Measurements from ENCODE around the gene NGF. TPM values are rescaled to one million over a fixed set of nuclear protein-coding genes. Genes with fewer than 3 reads are reported as not detected.

Gene NGF
- total and polyA plus RNA-seq, 2 donors (not counting 1 experiment from before 2014, with no cell fraction given) = not detected

DNA sequence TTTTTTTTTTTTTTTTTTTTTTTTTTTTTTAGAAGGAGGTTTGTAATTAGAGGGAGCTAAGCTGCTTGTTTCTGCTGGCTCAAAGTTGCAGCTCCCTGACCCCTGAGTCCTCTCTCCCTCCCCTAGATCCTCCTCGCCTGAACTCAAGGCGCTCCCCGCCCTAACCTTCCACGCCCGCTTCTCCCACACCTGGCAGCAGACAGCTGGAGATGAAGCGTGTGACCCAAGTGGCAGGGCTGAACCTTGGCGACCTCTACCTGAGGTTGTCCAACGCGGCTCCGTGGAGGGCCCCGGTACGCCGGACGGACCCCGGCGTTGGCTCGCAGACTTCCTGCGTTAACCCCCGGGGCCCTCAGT is 795 bp downstream of the NGF start:
- ATAC-seq (ENCODE audit: low read depth) (no peak), DNase-seq (no peak)
- H3K79me2 ChIP-seq (ENCODE audit: control insufficient read depth, insufficient read depth, low read length) = no peaks in the 10 kb centered on the region
- H3K4me3 ChIP-seq (ENCODE audit: control extremely low read depth in 1 of 5, extremely low read depth in 1 of 5, insufficient read depth in 1 of 5, low read depth in 2 of 5, low read length in 4 of 5) = no peak overlapping the region
- H3K9ac ChIP-seq (ENCODE audit: low read length) = no peak overlapping the region
- no peaks in the 10 kb centered on the region for H3K4me1 ChIP-seq (ENCODE audit: control insufficient read depth in 2 of 2, insufficient read depth in 2 of 2, low read length in 2 of 2)
- Mint-ChIP-seq H3K4me1 (no peaks in the 10 kb centered on the region), H3K9me3 (ENCODE audit: insufficient read depth) (no peaks in the 10 kb centered on the region), H3K4me3 (no peak overlapping the region), H3K27ac (no peak overlapping the region), H3K27me3 (peaks cover 43% of the 10 kb centered on the region)
- H3K36me3 ChIP-seq (replicated peaks in 1 of 2; ENCODE audit: control extremely low read depth in 1 of 2, control insufficient read depth in 1 of 2, extremely low read depth in 1 of 2, insufficient read depth in 2 of 2, low read length in 1 of 2) = no peaks in the 10 kb centered on the region
- POLR2A ChIA-PET = no interaction called here
- H3K9me3 ChIP-seq (ENCODE audit: control extremely low read depth in 1 of 3, control insufficient read depth in 2 of 3, insufficient read depth in 1 of 3, low read length in 2 of 3) = peaks cover 0 to 2% (median 0%) of the 10 kb centered on the region in 3 donors
- intact Hi-C loops (cut with micrococcal nuclease) = no loop called here
- peaks cover 0 to 21% (median 5%) of the 10 kb centered on the region in 4 experiments for H3K27me3 ChIP-seq (replicated peaks in 1 of 4; ENCODE audit: control extremely low read depth in 1 of 4, control insufficient read depth in 3 of 4, insufficient read depth in 4 of 4, low read length in 3 of 4)
- H3K27ac ChIP-seq (ENCODE audit: low read length in 2 of 2) = no peak overlapping the region
- no peak for TF ChIP-seq EZH2 (IDR thresholded peaks at IDR 0.05; ENCODE audit: borderline replicate concordance, insufficient read depth, low read depth, low read length, poor library complexity, severe bottlenecking)
- TF ChIP-seq CTCF (IDR thresholded peaks at IDR 0.05) = no peak
- H2AFZ ChIP-seq (ENCODE audit: insufficient read depth, low read depth, low read length, poor library complexity, severe bottlenecking) = no peak overlapping the region
- 14% methylated on average over 19 of the region's 19 CpGs for WGBS (ENCODE audit: insufficient coverage)
- CTCF ChIA-PET = no interaction called here
- no peak overlapping the region for H3K4me2 ChIP-seq (replicated peaks; ENCODE audit: low read depth, low read length, poor library complexity, severe bottlenecking)
- no peaks in the 10 kb centered on the region for H4K20me1 ChIP-seq (ENCODE audit: control insufficient read depth, insufficient read depth, low read length, poor library complexity, severe bottlenecking)

DNA sequence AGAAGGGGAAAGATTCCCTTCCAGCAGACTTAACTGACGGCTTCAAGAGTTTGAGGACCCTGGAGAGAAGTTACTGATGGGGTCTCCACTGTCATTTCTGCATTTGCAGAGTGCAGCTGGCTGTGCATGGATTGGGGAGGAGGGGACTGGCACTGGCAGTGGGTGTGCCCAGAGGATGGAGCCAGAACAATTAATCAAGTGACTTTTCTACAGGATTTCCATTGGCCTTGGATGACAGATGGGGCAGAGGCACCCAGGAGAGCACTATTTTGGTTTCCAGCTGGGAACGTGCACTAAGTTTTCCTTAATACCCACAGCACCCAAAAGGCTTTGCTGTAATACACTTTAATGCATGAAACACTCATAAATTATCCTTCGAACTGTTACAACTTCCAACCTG is 1.3 kb downstream of the NGF start:
- H3K4me1 Mint-ChIP-seq = no peaks in the 10 kb centered on the region
- no peaks in the 10 kb centered on the region for H3K9me3 Mint-ChIP-seq (ENCODE audit: insufficient read depth)
- no peak overlapping the region for H3K27ac Mint-ChIP-seq
- DNase-seq = no peak
- Histone ChIP-seq H3K4me3 (ENCODE audit: control extremely low read depth in 1 of 5, extremely low read depth in 1 of 5, insufficient read depth in 1 of 5, low read depth in 2 of 5, low read length in 4 of 5) (no peak overlapping the region), H3K4me2 (replicated peaks; ENCODE audit: low read depth, low read length, poor library complexity, severe bottlenecking) (no peak overlapping the region), H3K4me1 (ENCODE audit: control insufficient read depth in 2 of 2, insufficient read depth in 2 of 2, low read length in 2 of 2) (no peaks in the 10 kb centered on the region), H3K36me3 (replicated peaks in 1 of 2; ENCODE audit: control extremely low read depth in 1 of 2, control insufficient read depth in 1 of 2, extremely low read depth in 1 of 2, insufficient read depth in 2 of 2, low read length in 1 of 2) (no peaks in the 10 kb centered on the region), H2AFZ (ENCODE audit: insufficient read depth, low read depth, low read length, poor library complexity, severe bottlenecking) (no peak overlapping the region), H3K27me3 (replicated peaks in 1 of 4; ENCODE audit: control extremely low read depth in 1 of 4, control insufficient read depth in 3 of 4, insufficient read depth in 4 of 4, low read length in 3 of 4) (peaks cover 0 to 21% (median 5%) of the 10 kb centered on the region in 4 experiments), H4K20me1 (ENCODE audit: control insufficient read depth, insufficient read depth, low read length, poor library complexity, severe bottlenecking) (no peaks in the 10 kb centered on the region), H3K79me2 (ENCODE audit: control insufficient read depth, insufficient read depth, low read length) (no peaks in the 10 kb centered on the region), H3K27ac (ENCODE audit: low read length in 2 of 2) (no peak overlapping the region), H3K9me3 (ENCODE audit: control extremely low read depth in 1 of 3, control insufficient read depth in 2 of 3, insufficient read depth in 1 of 3, low read length in 2 of 3) (peaks cover 0 to 2% (median 0%) of the 10 kb centered on the region in 3 donors), H3K9ac (ENCODE audit: low read length) (no peak overlapping the region)
- ATAC-seq (ENCODE audit: low read depth) = no peak
- intact Hi-C loops (cut with micrococcal nuclease) = no loop called here
- 100% methylated on average over 2 of the region's 3 CpGs for WGBS (ENCODE audit: insufficient coverage)
- ChIA-PET CTCF (no interaction called here), POLR2A (no interaction called here)
- H3K4me3 Mint-ChIP-seq = no peak overlapping the region
- TF ChIP-seq CTCF (IDR thresholded peaks at IDR 0.05) (no peak), EZH2 (IDR thresholded peaks at IDR 0.05; ENCODE audit: borderline replicate concordance, insufficient read depth, low read depth, low read length, poor library complexity, severe bottlenecking) (no peak)
- H3K27me3 Mint-ChIP-seq = peaks cover 38% of the 10 kb centered on the region
